SU-DHL-6 (cell line): ENCODE data around the gene OR2M7.

Experiments used
- EZH2phosphoT487 ChIP-seq: fragments of 200-600 bp; sonication (generic), shearing (Covaris generic); conservative IDR thresholded peaks from 2 replicates; pipeline ENCODE4 v1.6.1; 2018; ENCODE audit warnings: mild to moderate bottlenecking, antibody characterized with exemption, low read length, moderate library complexity, mixed read lengths
- TF ChIP-seq, protein P1 (sequence below): fragments of 200-600 bp; sonication (generic); IDR thresholded peaks from one replicate; pipeline ENCODE4 v1.5.1; 2017; ENCODE audit warnings: antibody characterized with exemption, mild to moderate bottlenecking, low read length, moderate library complexity; ENCODE audit not compliant: insufficient read depth, poor library complexity, severe bottlenecking

DNA sequence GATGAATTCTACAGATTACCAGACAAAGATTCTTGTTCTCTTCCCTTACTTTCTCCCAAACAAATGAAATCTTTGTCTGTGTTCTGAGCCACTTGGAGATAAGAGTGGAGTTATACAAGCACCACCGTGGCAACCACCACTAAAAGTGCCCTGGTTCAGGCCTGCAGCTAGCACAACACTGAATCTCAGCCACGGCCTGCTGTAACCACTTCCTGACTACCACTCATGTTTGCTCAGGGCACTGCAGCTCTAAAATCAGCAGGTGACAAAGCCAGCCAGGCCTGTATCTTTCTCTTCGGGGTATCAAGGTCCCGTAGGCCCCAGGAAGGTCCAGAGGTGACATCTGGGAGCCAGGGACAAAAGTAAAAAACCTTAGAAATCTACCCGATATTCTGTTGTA, 48.0 kb upstream of the OR2M7 start:
- TF ChIP-seq, protein P1, sequence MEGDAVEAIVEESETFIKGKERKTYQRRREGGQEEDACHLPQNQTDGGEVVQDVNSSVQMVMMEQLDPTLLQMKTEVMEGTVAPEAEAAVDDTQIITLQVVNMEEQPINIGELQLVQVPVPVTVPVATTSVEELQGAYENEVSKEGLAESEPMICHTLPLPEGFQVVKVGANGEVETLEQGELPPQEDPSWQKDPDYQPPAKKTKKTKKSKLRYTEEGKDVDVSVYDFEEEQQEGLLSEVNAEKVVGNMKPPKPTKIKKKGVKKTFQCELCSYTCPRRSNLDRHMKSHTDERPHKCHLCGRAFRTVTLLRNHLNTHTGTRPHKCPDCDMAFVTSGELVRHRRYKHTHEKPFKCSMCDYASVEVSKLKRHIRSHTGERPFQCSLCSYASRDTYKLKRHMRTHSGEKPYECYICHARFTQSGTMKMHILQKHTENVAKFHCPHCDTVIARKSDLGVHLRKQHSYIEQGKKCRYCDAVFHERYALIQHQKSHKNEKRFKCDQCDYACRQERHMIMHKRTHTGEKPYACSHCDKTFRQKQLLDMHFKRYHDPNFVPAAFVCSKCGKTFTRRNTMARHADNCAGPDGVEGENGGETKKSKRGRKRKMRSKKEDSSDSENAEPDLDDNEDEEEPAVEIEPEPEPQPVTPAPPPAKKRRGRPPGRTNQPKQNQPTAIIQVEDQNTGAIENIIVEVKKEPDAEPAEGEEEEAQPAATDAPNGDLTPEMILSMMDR = no peak
- TF ChIP-seq EZH2phosphoT487 = no peak
